Keratinocyte (primary cell): ENCODE results near the gene BACH1.

ENCODE experiments used
- EZH2 ChIP-seq: IDR thresholded peaks from one replicate; pipeline ENCODE4 v1.6.1; 2012; ENCODE audit warnings: inconsistent platforms, mild to moderate bottlenecking, low read length, moderate library complexity
- TF ChIP-seq, protein P1 (sequence below), 3 experiments: IDR thresholded peaks in 1 of 3; conservative IDR thresholded peaks in 1 of 3; optimal IDR thresholded peaks in 1 of 3; 2 replicates in 2 of 3; 3 replicates in 1 of 3; pipeline versions ENCODE3 to v1.5.1; 2011; ENCODE audit warnings: low read length in 3 of 3, mild to moderate bottlenecking in 3 of 3, moderate library complexity in 2 of 3, control low read depth in 1 of 3, inconsistent platforms in 1 of 3; ENCODE audit not compliant: insufficient read depth in 2 of 3; ENCODE audit errors: extremely low read depth in 1 of 3

GRCh38 chr21:29346771-29347170 lies 48.0 kb downstream of the BACH1 start:
- TF ChIP-seq, protein P1, sequence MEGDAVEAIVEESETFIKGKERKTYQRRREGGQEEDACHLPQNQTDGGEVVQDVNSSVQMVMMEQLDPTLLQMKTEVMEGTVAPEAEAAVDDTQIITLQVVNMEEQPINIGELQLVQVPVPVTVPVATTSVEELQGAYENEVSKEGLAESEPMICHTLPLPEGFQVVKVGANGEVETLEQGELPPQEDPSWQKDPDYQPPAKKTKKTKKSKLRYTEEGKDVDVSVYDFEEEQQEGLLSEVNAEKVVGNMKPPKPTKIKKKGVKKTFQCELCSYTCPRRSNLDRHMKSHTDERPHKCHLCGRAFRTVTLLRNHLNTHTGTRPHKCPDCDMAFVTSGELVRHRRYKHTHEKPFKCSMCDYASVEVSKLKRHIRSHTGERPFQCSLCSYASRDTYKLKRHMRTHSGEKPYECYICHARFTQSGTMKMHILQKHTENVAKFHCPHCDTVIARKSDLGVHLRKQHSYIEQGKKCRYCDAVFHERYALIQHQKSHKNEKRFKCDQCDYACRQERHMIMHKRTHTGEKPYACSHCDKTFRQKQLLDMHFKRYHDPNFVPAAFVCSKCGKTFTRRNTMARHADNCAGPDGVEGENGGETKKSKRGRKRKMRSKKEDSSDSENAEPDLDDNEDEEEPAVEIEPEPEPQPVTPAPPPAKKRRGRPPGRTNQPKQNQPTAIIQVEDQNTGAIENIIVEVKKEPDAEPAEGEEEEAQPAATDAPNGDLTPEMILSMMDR (optimal IDR thresholded peaks at IDR 0.05 in 1 of 3, IDR thresholded peaks at IDR 0.05 in 1 of 3, conservative IDR thresholded peaks at IDR 0.05 in 1 of 3; ENCODE audit: extremely low read depth in 1 of 3, insufficient read depth in 2 of 3, low read length in 3 of 3) = no peak
- TF ChIP-seq EZH2 = no peak
